UCSD-AML1 (cell line): ENCODE measurements around the gene LTBP1.
"Not testable (repeated sequence)": the region's sequence is repeated elsewhere in the genome, so short reads cannot be mapped to it uniquely, and the experiment has no call there.

Experiments used
- DNase-seq: peaks from one replicate; lab custom pipeline; 2025; ENCODE audit not compliant: unreplicated experiment; lab: John Stamatoyannopoulos, UW

LTBP1 gene

DNA sequence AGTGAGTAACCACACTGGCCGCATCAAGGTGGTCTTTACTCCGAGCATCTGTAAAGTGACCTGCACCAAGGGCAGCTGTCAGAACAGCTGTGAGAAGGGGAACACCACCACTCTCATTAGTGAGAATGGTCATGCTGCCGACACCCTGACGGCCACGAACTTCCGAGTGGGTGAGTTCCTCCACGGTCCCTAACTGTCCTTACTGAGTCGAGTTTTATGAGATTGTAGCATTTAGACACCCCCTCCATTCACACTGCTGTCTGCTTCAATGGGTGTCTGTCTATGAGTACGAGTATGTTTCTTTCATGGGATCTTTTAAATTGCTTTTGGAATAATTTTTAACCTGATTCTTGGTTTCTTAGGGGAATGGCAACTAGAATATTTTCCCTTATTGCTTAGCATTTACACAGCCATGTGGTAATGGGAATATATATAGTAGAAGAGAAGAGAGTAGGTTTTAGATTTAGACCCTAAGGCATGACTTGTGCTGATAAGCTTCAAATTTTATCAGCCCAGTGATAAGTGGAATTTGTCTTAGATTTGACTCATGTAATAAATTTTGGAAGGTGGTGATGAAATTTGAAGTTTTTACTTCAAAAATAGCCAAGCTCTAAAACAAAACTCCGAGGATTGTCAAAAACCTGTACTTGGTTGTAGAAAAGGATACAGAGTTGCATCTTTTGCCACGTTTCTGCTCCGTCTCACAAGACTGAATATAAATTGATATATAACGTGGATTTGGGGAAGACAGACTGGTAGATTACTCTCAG is 188.2 kb downstream of the LTBP1 start:
- no peak for DNase-seq

- no peak for DNase-seq
These were observed 188.9 kb downstream of the LTBP1 start for GRCh38 chr2:33135645-33136044.

DNA sequence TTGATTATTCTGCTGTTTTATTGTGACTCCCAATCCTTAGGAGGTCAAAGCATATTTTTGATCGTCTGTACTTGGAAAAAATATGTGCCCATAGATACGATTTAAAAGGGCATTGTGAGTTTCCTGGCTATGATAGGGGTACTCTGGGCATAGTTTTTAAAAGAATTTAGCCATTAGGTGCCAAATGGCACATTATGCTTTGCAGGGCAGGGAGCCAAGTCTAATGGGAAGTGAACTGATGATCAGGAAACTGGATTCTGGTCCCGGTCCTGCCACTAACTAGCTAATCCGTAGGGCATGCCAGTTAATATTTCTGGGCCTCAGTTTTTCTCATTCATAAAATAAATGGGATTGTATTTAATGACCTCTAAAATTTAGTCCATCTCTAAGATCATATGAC is 189.3 kb downstream of the LTBP1 start:
- DNase-seq, result no peak

DNA sequence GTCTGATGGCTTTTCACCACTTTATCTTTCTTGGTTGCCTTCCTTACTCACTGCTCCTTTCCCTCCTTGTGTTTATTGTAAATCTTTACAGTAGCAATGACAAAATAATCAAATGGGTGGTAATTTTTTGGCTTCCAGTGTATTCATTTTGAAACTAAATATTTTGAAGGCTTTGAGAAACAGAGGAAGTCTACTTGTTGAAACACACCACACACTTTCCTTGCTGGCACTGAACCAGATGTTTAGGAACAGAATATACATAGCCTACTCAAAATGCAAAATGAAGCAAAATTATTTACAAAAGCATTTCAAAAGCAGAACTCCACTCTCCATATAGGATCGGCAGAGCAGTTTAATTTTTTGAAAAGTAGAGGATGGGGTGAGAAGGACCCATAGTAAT is 189.8 kb downstream of the LTBP1 start:
- no peak for DNase-seq

DNA sequence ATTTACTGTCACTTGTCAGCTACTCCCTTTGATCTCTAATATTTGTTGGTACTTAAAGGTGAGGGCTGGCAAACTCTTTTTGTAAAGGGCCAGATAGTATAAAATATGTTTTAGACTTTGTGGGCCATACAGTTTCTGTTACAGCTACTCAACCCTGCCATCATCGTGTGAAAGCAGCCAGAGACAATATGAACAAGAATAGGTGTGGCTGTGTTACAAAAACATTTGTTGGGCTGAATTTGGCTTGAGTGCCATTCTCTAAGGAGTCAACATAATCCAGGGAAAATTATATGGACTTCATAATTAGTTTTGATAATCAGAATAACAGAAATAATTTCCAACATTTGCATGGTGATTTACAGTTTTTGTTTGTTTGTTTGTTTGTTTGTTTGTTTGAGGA is 190.6 kb downstream of the LTBP1 start:
- no peak for DNase-seq

DNA sequence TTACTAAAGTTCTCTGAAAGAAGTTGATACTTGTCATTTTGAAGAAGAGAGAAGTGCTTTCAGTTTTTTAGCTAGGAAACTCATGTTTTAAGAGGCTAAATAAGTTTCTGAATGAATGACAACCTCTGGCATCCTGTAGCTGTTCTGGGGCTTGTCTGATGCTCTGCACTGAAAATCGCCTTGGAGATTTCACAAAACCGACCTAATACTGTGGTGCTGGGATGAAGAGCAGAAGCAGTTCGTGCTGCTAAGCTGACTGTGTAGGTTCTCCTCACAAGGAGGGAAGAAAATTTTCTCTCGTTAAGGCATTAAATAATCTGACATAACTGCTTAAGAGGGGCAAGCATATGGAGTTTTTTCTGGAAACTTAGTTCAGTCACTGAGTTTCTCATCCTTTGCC is 193.2 kb downstream of the LTBP1 start:
- no peak for DNase-seq

- DNase-seq, result no peak
These were observed 194.7 kb downstream of the LTBP1 start for GRCh38 chr2:33141476-33141875.

GRCh38 chr2:33142810-33143209 is 196.1 kb downstream of the LTBP1 start:
- no peak for DNase-seq

GRCh38 chr2:33144243-33144642 is 197.5 kb downstream of the LTBP1 start:
- no peak for DNase-seq

- DNase-seq, result no peak
These were observed 198.7 kb downstream of the LTBP1 start for GRCh38 chr2:33145459-33145858.

GRCh38 chr2:33146102-33146501 is 199.3 kb downstream of the LTBP1 start:
- DNase-seq, result no peak

- no peak for DNase-seq
These were observed 206.3 kb downstream of the LTBP1 start for GRCh38 chr2:33153008-33153407.

DNA sequence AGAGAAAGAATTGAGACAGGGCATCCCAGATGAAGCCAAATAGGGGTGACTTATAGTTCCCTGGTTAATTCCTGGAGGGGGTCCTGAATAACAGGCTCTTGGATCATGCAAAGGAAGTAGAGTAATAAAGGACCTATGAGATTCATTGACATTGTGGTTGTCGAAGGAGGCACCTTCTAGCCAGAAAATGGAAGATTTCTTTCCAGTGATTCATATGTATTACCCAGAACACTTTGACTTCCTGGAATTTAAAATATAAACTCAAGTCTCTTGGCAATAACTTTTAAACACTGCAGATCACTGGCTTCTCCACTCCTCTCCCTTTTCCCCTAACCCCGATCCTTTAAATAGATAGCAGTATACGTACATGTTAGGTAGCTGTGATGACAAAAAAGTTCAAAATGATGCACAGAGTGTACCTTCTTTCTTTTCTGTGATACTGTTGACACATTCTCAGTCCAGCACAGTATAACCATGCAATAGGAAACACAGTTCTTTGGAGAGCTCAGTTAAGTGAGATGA is 211.8 kb downstream of the LTBP1 start:
- no peak for DNase-seq

- DNase-seq, result no peak
These were observed 213.4 kb downstream of the LTBP1 start for GRCh38 chr2:33160191-33160590.

DNA sequence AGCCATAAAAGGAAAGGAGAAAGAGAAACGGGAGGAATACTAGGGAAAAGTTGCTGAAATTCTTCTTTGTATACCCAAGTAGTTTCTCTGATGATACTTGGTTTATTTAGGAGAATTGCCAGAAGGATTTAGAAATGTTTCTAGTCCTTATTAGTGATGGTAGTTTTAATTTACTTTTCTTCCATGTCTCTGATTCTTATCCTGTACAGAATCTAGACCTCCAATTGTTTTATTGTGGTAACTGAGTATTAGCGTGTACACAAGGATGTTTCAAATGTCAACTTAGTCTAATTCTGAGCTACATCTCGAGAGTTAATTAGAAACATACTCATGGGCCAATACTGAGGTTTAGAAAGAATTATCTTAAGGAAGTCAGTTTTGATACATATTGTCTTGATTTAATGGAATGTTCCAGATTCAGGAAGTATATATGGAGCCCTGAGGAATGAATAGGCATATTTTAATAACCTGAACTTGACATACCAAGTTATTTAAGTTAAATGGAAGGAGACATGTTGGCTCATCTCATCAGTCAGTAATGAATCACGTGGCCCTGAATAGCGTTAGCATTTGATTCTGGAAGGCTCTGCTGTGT is 219.6 kb downstream of the LTBP1 start:
- no peak for DNase-seq

GRCh38 chr2:33167622-33168245 is 221.0 kb downstream of the LTBP1 start:
- DNase-seq, result no peak

DNA sequence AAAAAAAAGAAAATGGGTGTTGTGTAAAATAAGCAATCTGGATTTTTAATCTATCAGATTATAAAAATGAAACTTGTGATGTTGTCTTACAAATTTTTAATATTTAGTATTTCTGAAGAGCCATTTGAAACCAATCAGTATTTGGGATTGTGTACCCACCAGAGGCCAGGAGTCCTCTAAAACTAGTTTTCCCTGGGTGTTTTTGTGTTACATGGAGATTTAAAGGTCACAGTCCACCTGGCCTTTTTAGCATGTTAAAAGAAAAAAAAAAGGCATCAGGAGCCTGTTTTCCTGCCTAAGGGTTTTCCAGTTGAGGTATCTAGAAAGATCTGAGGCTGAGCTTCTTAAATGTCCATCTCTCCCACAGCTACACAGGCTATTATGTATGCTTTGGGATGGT is 221.7 kb downstream of the LTBP1 start:
- DNase-seq, result no peak

DNA sequence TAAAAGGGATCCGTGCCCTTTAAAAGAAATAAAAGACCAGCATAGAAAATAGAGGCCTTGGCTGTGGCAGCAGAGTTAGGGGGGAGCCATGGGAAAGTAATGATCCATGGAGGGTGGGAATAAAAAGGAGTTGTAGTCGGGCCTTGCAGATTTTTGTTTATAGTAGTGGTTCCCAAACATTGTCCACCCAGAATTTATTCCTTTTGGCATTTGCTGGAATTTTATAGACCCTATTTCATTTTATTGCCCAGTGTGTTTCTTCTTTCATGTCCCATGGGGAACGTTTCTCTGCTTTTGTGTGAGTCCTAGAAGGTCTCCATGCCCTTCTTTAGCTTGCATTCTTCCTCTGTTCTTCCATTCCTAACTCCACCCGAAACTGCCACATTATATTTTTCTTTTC is 222.2 kb downstream of the LTBP1 start:
- DNase-seq, result no peak

DNA sequence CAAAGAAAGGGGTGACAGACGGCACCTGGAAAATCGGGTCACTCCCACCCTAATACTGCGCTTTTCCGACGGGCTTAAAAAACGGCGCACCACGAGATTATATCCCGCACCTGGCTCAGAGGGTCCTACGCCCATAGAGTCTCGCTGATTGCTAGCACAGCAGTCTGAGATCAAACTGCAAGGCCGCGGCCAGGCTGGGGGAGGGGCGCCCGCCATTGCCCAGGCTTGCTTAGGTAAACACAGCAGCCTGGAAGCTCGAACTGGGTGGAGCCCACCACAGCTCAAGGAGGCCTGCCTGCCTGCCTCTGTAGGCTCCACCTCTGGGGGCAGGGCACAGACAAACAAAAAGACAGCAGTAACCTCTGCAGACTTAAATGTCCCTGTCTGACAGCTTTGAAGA is 223.5 kb downstream of the LTBP1 start:
- DNase-seq, result not testable (repeated sequence)

GRCh38 chr2:33177627-33178026 is 230.9 kb downstream of the LTBP1 start:
- no peak for DNase-seq

- DNase-seq, result no peak
These were observed 231.5 kb downstream of the LTBP1 start for GRCh38 chr2:33178209-33178608.

GRCh38 chr2:33180915-33181314 is 234.2 kb downstream of the LTBP1 start:
- no peak for DNase-seq
